IMR-90 (cell line): Measurements from ENCODE around the gene PAPPA. TPM values are rescaled to one million over a fixed set of nuclear protein-coding genes. Genes with fewer than 3 reads are reported as not detected.

Experiments used
- ATAC-seq: fragments of 200-7000 bp; cut with Tn5 transposase; 2 replicates; pipeline ENCODE4 v1.9.1; 2020; ENCODE audit warnings: low read depth, mild to moderate bottlenecking, moderate library complexity
- BruUV-seq: library from RNA; stranded (reverse); fragments of 400-500 nt; replicated peaks from 2 replicates; lab custom pipeline; 2021; lab: Mats Ljungman, UMichigan
- CTCF ChIA-PET: fragments of 300-600 bp; formaldehyde crosslinking; extraction: SDS; loops from one replicate; lab custom pipeline; 2021; ENCODE audit warnings: antibody characterized with exemption; lab: Yijun Ruan, JAX
- POLR2A ChIA-PET: fragments of 300-600 bp; sonication (Branson Sonifier 250); formaldehyde crosslinking; loops from one replicate; lab custom pipeline; 2022; ENCODE audit warnings: antibody characterized with exemption; ENCODE audit not compliant: unreplicated experiment; lab: Charles Lee
- DNase-seq: peaks from one replicate; pipeline ENCODE4 v3.0.0; 2013
- H2AFZ ChIP-seq: replicated peaks from 2 replicates; pipeline ENCODE3; 2013; ENCODE audit warnings: low read length, mild to moderate bottlenecking; ENCODE audit not compliant: poor library complexity
- H2AK5ac ChIP-seq: 2 replicates; pipeline ENCODE4 v1.6.1; 2013; ENCODE audit warnings: low read depth, low read length, inconsistent platforms
- H2AK9ac ChIP-seq: replicated peaks from 2 replicates; pipeline ENCODE3; 2013; ENCODE audit warnings: mild to moderate bottlenecking, low read depth, low read length, moderate library complexity; ENCODE audit not compliant: poor library complexity
- H2BK120ac ChIP-seq: 2 replicates; pipeline ENCODE4 v1.6.1; 2013; ENCODE audit warnings: low read depth, low read length, inconsistent platforms
- H2BK15ac ChIP-seq: 3 replicates; pipeline ENCODE4 v1.6.1; 2013; ENCODE audit warnings: low read depth, low read length, inconsistent platforms
- H2BK20ac ChIP-seq: 2 replicates; pipeline ENCODE4 v1.6.1; 2013; ENCODE audit warnings: low read depth, mild to moderate bottlenecking, inconsistent platforms, low read length, moderate library complexity
- H2BK5ac ChIP-seq: 2 replicates; pipeline ENCODE4 v1.6.1; 2013; ENCODE audit warnings: mild to moderate bottlenecking, low read depth, low read length, inconsistent platforms; ENCODE audit not compliant: poor library complexity, severe bottlenecking
- H3K14ac ChIP-seq: replicated peaks from 2 replicates; pipeline ENCODE4 v1.6.1; 2013; ENCODE audit warnings: low read depth, low read length, inconsistent platforms
- H3K18ac ChIP-seq: 2 replicates; pipeline ENCODE4 v1.6.1; 2013; ENCODE audit warnings: low read depth, low read length, control low read depth
- H3K23ac ChIP-seq: 2 replicates; pipeline ENCODE4 v1.6.1; 2013; ENCODE audit warnings: low read depth, low read length, inconsistent platforms
- H3K27ac ChIP-seq: 2 replicates; pipeline ENCODE4 v1.5.1; 2013; ENCODE audit warnings: mild to moderate bottlenecking, control low read depth, low read length; ENCODE audit not compliant: insufficient read depth
- H3K27me3 ChIP-seq: 2 replicates; pipeline ENCODE4 v1.6.1; 2013; ENCODE audit warnings: low read length; ENCODE audit not compliant: control insufficient read depth, insufficient read depth
- H3K36me3 ChIP-seq: 2 replicates; pipeline ENCODE4 v1.6.1; 2013; ENCODE audit warnings: low read length, mixed read lengths; ENCODE audit not compliant: control insufficient read depth, insufficient read depth
- H3K4ac ChIP-seq: 2 replicates; pipeline ENCODE4 v1.6.1; 2013; ENCODE audit warnings: low read depth, low read length, inconsistent platforms
- H3K4me1 ChIP-seq: 2 replicates; pipeline ENCODE4 v1.6.1; 2013; ENCODE audit warnings: low read length, mixed read lengths; ENCODE audit not compliant: control insufficient read depth, insufficient read depth
- H3K4me2 ChIP-seq: 2 replicates; pipeline ENCODE4 v1.6.1; 2013; ENCODE audit warnings: low read depth, mild to moderate bottlenecking, control low read depth, low read length, moderate library complexity
- H3K4me3 ChIP-seq: 2 replicates; pipeline ENCODE4 v1.5.1; 2013; ENCODE audit warnings: low read depth, mild to moderate bottlenecking, control low read depth, low read length, moderate library complexity; ENCODE audit not compliant: insufficient read depth
- H3K56ac ChIP-seq: 2 replicates; pipeline ENCODE4 v1.6.1; 2013; ENCODE audit warnings: low read length, inconsistent platforms; ENCODE audit not compliant: insufficient read depth; ENCODE audit errors: extremely low read depth
- H3K79me1 ChIP-seq, 2 experiments: 2 replicates each; pipeline ENCODE4 v1.6.1; 2013; ENCODE audit warnings: low read length in 2 of 2, inconsistent platforms in 1 of 2, low read depth in 1 of 2
- H3K9ac ChIP-seq: 2 replicates; pipeline ENCODE4 v1.6.1; 2013; ENCODE audit warnings: low read depth, low read length, control low read depth
- H3K9me1 ChIP-seq: 2 replicates; pipeline ENCODE4 v1.6.1; 2013; ENCODE audit warnings: low read length, inconsistent platforms; ENCODE audit not compliant: insufficient read depth
- H3K9me3 ChIP-seq: 2 replicates; pipeline ENCODE4 v1.6.1; 2013; ENCODE audit warnings: low read length; ENCODE audit not compliant: control insufficient read depth, insufficient read depth
- H4K20me1 ChIP-seq: 2 replicates; pipeline ENCODE4 v1.6.1; 2013; ENCODE audit warnings: low read length, inconsistent platforms; ENCODE audit not compliant: insufficient read depth
- H4K5ac ChIP-seq: 2 replicates; pipeline ENCODE4 v1.6.1; 2013; ENCODE audit warnings: mild to moderate bottlenecking, low read depth, low read length, control low read depth
- H4K8ac ChIP-seq, 2 experiments: 2 replicates each; pipeline ENCODE4 v1.6.1; 2013; ENCODE audit warnings: low read depth in 2 of 2, low read length in 2 of 2, control low read depth in 1 of 2, inconsistent platforms in 1 of 2
- H4K91ac ChIP-seq: 2 replicates; pipeline ENCODE4 v1.6.1; 2013; ENCODE audit warnings: low read depth, low read length, inconsistent platforms; ENCODE audit not compliant: insufficient read depth
- BHLHE40 ChIP-seq: fragments of 150-350 bp; IDR thresholded peaks from 2 replicates; pipeline ENCODE4 v1.6.1; 2016; ENCODE audit warnings: mild to moderate bottlenecking, low read depth, low read length
- ELK1 ChIP-seq: fragments of 150-350 bp; IDR thresholded peaks from 2 replicates; pipeline ENCODE4 v1.6.1; 2016; ENCODE audit warnings: low read depth, mild to moderate bottlenecking, low read length, moderate library complexity, borderline replicate concordance
- FOS ChIP-seq: fragments of 150-350 bp; IDR thresholded peaks from 2 replicates; pipeline ENCODE4 v1.6.1; 2016; ENCODE audit warnings: low read depth, low read length
- MAZ ChIP-seq: IDR thresholded peaks from 2 replicates; pipeline ENCODE4 v1.6.1; 2012; ENCODE audit warnings: low read depth, mild to moderate bottlenecking, low read length, improper control_type of control experiment, moderate library complexity, borderline replicate concordance
- MXI1 ChIP-seq: IDR thresholded peaks from 2 replicates; pipeline ENCODE4 v1.6.1; 2012; ENCODE audit warnings: low read depth, mild to moderate bottlenecking, low read length, moderate library complexity, borderline replicate concordance
- WGBS, 2 experiments: methylation state at CpG; one replicate each; pipeline versions ENCODE4 v1.1.5 to v1.1.7; 2013; ENCODE audit warnings: missing lambda C conversion rate in 2 of 2; ENCODE audit not compliant: insufficient read length in 1 of 2; ENCODE audit errors: extremely low coverage in 2 of 2; 5-methylcytosine and 5-hydroxymethylcytosine counted together
- dilution Hi-C: fragments of 300-500 bp; cut with HindIII; formaldehyde crosslinking; loops from one replicate; pipeline ENCODE4 v1.14.3; 2018; ENCODE audit warnings: low sequenced_read_pairs; ENCODE audit not compliant: unreplicated experiment
- in situ Hi-C: fragments of 300-500 bp; cut with MboI; formaldehyde crosslinking; loops from 3 replicates; pipeline ENCODE4 v1.14.3; 2019; ENCODE audit warnings: low sequenced_read_pairs, inconsistent platforms, mixed read lengths
- intact Hi-C: fragments of 100-400 bp; cut with micrococcal nuclease; formaldehyde crosslinking; loops from 2 replicates; pipeline ENCODE4 v1.10.0; 2022
- polyA plus RNA-seq, 3 experiments: library from polyadenylated mRNA; depleted of rRNA; stranded (reverse); fragments of >200 nt; gene quantifications; 2 replicates each; pipeline ENCODE4 v1.2.3, GENCODE V29; 2012; ENCODE audit warnings: low replicate concordance in 1 of 3
- total RNA-seq: library from RNA; depleted of rRNA; stranded (reverse); fragments of >200 nt; gene quantifications from 2 replicates; pipeline ENCODE4 v1.2.3, GENCODE V29; 2012

The PAPPA gene
- total and polyA plus RNA-seq, 2 of the 4 experiments (the other 2 are of a cell fraction), result 8.3 to 12.4 TPM

- no peak overlapping the region for H3K4ac ChIP-seq
- H3K4me1 ChIP-seq, result no peaks in the 10 kb centered on the region
- DNase-seq (no peak), ATAC-seq (no peak)
- H3K56ac ChIP-seq, result no peak overlapping the region
- no peak overlapping the region for H3K18ac ChIP-seq
- H3K9ac ChIP-seq, result no peak overlapping the region
- no peak overlapping the region for H3K27ac ChIP-seq
- H3K14ac ChIP-seq, result no peak overlapping the region
- H2BK5ac ChIP-seq, result no peak overlapping the region
- in situ Hi-C loops (no loop called here), dilution Hi-C loops (no loop called here), intact Hi-C loops (no loop called here)
- no peak overlapping the region for H3K4me2 ChIP-seq
- no peak overlapping the region for H3K23ac ChIP-seq
- no peak overlapping the region for H2AK5ac ChIP-seq
- no peaks in the 10 kb centered on the region for H3K79me1 ChIP-seq
- ChIA-PET CTCF (no interaction called here), POLR2A (no interaction called here)
- no peak overlapping the region for H2AK9ac ChIP-seq
- no peak for TF ChIP-seq ELK1
- no peak for TF ChIP-seq MXI1
- no peak for TF ChIP-seq BHLHE40
- TF ChIP-seq FOS, result no peak
- no peak for TF ChIP-seq MAZ
- no peaks in the 10 kb centered on the region for H3K27me3 ChIP-seq
- H4K8ac ChIP-seq, result no peak overlapping the region
- no peaks in the 10 kb centered on the region for H3K9me1 ChIP-seq
- H4K20me1 ChIP-seq, result no peaks in the 10 kb centered on the region
- no peak overlapping the region for H4K5ac ChIP-seq
- no peaks in the 10 kb centered on the region for H3K9me3 ChIP-seq
- no peak overlapping the region for H2BK15ac ChIP-seq
- H3K4me3 ChIP-seq, result no peak overlapping the region
- no peaks in the 10 kb centered on the region for H3K36me3 ChIP-seq
- H2AFZ ChIP-seq, result no peak overlapping the region
- no peak overlapping the region for H2BK20ac ChIP-seq
- no TSS peak for BruUV-seq
- H2BK120ac ChIP-seq, result no peak overlapping the region
- no CpG with 5 or more reads among the region's 2 CpGs for WGBS, 2 experiments
- no peak overlapping the region for H4K91ac ChIP-seq
Observed at GRCh38 chr9:116425244-116425643, 271.7 kb downstream of the PAPPA start.
